GM12878 (cell line): Measurements from ENCODE around the gene ATN1. TPM values are rescaled to one million over a fixed set of nuclear protein-coding genes. Genes with fewer than 3 reads are reported as not detected.

Experiments
- BRCA1 ChIP-seq: IDR thresholded peaks from 2 replicates; pipeline ENCODE4 v1.6.1; 2011; ENCODE audit warnings: low read depth, low read length, improper control_type of control experiment
- CHD1 ChIP-seq: IDR thresholded peaks from 2 replicates; pipeline ENCODE4 v1.6.1; 2012; ENCODE audit warnings: low read depth, low read length, improper control_type of control experiment
- CHD2 ChIP-seq: IDR thresholded peaks from 2 replicates; pipeline ENCODE4 v1.6.1; 2011; ENCODE audit warnings: low read depth, low read length, improper control_type of control experiment, borderline replicate concordance
- CREM ChIP-seq: IDR thresholded peaks from 2 replicates; pipeline ENCODE4 v1.6.1; 2014; ENCODE audit warnings: antibody characterized with exemption, low read depth
- DPF2 ChIP-seq: fragments of 450-650 bp; IDR thresholded peaks from 2 replicates; pipeline ENCODE4 v1.6.1; 2017; ENCODE audit warnings: mild to moderate bottlenecking
- EP300 ChIP-seq, 2 experiments: fragments of 150-350 bp in 1 of 2; IDR thresholded peaks; 2 replicates each; pipeline ENCODE4 v1.6.1; 2011 to 2012; ENCODE audit warnings: low read depth in 2 of 2, low read length in 2 of 2, borderline replicate concordance in 1 of 2, improper control_type of control experiment in 1 of 2, inconsistent platforms in 1 of 2; ENCODE audit not compliant: control insufficient read depth in 1 of 2
- FOXM1 ChIP-seq: IDR thresholded peaks from 2 replicates; pipeline ENCODE4 v1.6.1; 2012; ENCODE audit warnings: low read depth, mild to moderate bottlenecking, inconsistent platforms, low read length, moderate library complexity
- HCFC1 ChIP-seq: fragments of 150-350 bp; IDR thresholded peaks from 2 replicates; pipeline ENCODE4 v1.6.1; 2014; ENCODE audit warnings: low read length
- KDM1A ChIP-seq: fragments of 200-600 bp; sonication (generic); IDR thresholded peaks from 2 replicates; pipeline ENCODE4 v1.6.1; 2016; ENCODE audit warnings: borderline replicate concordance
- MEF2B ChIP-seq: fragments of 450-650 bp; IDR thresholded peaks from 2 replicates; pipeline ENCODE4 v1.6.1; 2018; ENCODE audit warnings: mild to moderate bottlenecking, moderate library complexity; ENCODE audit not compliant: partially characterized antibody, poor library complexity, severe bottlenecking
- MYB ChIP-seq: fragments of 150-350 bp; IDR thresholded peaks from 2 replicates; pipeline ENCODE4 v1.6.1; 2014; ENCODE audit warnings: mild to moderate bottlenecking, low read depth, low read length, borderline replicate concordance
- NRF1 ChIP-seq: conservative IDR thresholded peaks from 2 replicates; pipeline ENCODE4 v1.6.1; 2011; ENCODE audit warnings: mild to moderate bottlenecking, low read depth, low read length, improper control_type of control experiment
- PAX5 ChIP-seq: IDR thresholded peaks from 2 replicates; pipeline ENCODE4 v1.6.1; 2011; ENCODE audit warnings: low read depth, low read length, borderline replicate concordance
- PML ChIP-seq: IDR thresholded peaks from 2 replicates; pipeline ENCODE4 v1.6.1; 2012; ENCODE audit warnings: low read length, inconsistent platforms
- POLR2AphosphoS2 ChIP-seq: IDR thresholded peaks from 2 replicates; pipeline ENCODE4 v1.6.1; 2011; ENCODE audit warnings: low read depth, mild to moderate bottlenecking, low read length, improper control_type of control experiment, moderate library complexity
- RAD21 ChIP-seq: IDR thresholded peaks from 2 replicates; pipeline ENCODE4 v1.6.1; 2011; ENCODE audit warnings: mild to moderate bottlenecking, low read depth, low read length, moderate library complexity; ENCODE audit not compliant: insufficient read depth
- STAT3 ChIP-seq: IDR thresholded peaks from 2 replicates; pipeline ENCODE4 v1.6.1; 2011; ENCODE audit warnings: low read depth, low read length, improper control_type of control experiment
- ZBTB4 ChIP-seq: fragments of 450-650 bp; formaldehyde crosslinking; IDR thresholded peaks from 2 replicates; pipeline ENCODE4 v1.4.0; 2022; ENCODE audit warnings: mild to moderate bottlenecking, moderate library complexity
- polyA plus RNA-seq, 11 experiments: library from polyadenylated mRNA; depleted of rRNA in 4 of 11; unstranded in 6 of 11; stranded (reverse) in 5 of 11; fragments of >200 nt; fragmentation: Nextera tagmentation in 4 of 11; fragmentation: Illumina TruSeq in 1 of 11; extraction: Ambion mirVana in 4 of 11; extraction: Trizol in 1 of 11; gene quantifications; 1 replicate in 1 of 11; 2 replicates in 10 of 11; pipeline versions ENCODE4 v1.2.1 to v1.2.3, GENCODE V29; 2011 to 2016; ENCODE audit warnings: inconsistent platforms in 2 of 11, missing spikeins in 2 of 11, low read depth in 1 of 11
- total RNA-seq, 4 experiments: library from RNA; depleted of rRNA in 3 of 4; stranded (reverse); fragments of >200 nt in 3 of 4; fragmentation: Illumina TruSeq in 1 of 4; extraction: Trizol in 1 of 4; gene quantifications; 2 replicates each; pipeline versions ENCODE4 v1.2.1 to v1.2.3, GENCODE V29; 2013 to 2021
- TF ChIP-seq, protein P1 (sequence below): IDR thresholded peaks from 2 replicates; pipeline ENCODE4 v1.6.1; 2012; ENCODE audit warnings: low read length, inconsistent platforms
- TF ChIP-seq, protein P2 (sequence below): fragments of 450-650 bp; IDR thresholded peaks from 2 replicates; pipeline ENCODE4 v1.6.1; 2016; ENCODE audit warnings: mild to moderate bottlenecking

ATN1 gene
- total and polyA plus RNA-seq, 10 of the 15 experiments (the other 5 are each of a cell fraction or from before 2014, with no cell fraction given), result 0.08 to 44.5 (median 5.0) TPM

DNA sequence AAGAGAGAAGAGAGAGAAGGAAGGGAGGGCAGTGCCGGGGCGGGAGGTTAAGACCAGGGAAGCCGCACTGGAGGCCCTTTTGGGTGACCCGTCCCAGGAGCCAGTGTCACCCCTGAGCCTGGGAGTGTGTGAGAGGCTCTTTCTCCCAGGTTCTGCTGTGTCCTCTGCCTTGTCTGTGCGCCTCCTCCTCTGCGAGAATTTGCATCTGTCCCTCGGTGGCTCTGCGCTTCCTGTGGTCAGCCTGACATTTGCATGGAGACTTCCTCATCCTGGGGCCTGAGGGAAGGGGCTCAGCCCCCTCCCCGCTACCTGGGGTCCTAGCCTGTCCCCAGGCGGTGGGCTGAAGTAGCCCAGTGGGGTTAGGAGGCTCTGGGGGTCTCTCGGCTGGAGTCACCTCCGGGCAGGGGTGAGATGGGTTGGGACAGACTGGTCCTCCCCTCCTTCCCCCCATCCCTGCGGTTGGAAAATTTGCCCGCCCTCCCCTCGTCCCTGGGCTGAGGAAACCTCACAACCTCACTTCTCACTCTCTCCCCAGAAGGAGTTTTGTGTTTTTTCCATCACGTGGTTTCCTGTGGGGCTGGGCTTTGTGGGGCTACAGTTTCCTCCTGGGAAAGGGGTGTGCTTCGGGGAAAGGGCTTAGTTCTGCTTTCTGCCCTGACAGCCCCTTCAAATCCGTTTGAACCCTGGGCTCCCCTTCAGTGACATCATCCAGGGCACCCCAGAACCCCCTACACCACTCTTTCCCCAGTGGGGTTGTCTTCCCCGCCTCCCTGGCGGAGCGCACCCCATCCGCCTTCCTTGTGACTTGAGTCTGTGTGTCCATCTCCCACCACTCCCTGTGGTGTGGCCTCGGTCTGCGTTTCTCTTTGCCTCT, 25.9 kb downstream of the ATN1 start (continued):
- TF ChIP-seq ZBTB4 (CRISPR knock-in tag) (no peak), PML (no peak), NRF1 (no peak; the same call in 1 of the 2 replicates), EP300 (IDR thresholded peaks at IDR 0.05; ENCODE audit: borderline replicate concordance in 1 of 2, control insufficient read depth in 1 of 2, low read depth in 2 of 2, low read length in 2 of 2) (peak; percentile 82 to 91), CREM (peak; percentile 71), PAX5 (peak; percentile 65), STAT3 (peak; percentile 34; the same call in 1 of the 2 replicates), CHD1 (no peak; the same call in 1 of the 2 replicates), RAD21 (no peak), MEF2B (peak; percentile 93), MYB (no peak; the same call in 1 of the 2 replicates), BRCA1 (no peak), KDM1A (no peak), DPF2 (peak; percentile 97), FOXM1 (no peak), POLR2AphosphoS2 (peak; percentile 98), HCFC1 (no peak), CHD2 (peak; percentile 12; the same call in 1 of the 2 replicates)
- TF ChIP-seq, protein P1, sequence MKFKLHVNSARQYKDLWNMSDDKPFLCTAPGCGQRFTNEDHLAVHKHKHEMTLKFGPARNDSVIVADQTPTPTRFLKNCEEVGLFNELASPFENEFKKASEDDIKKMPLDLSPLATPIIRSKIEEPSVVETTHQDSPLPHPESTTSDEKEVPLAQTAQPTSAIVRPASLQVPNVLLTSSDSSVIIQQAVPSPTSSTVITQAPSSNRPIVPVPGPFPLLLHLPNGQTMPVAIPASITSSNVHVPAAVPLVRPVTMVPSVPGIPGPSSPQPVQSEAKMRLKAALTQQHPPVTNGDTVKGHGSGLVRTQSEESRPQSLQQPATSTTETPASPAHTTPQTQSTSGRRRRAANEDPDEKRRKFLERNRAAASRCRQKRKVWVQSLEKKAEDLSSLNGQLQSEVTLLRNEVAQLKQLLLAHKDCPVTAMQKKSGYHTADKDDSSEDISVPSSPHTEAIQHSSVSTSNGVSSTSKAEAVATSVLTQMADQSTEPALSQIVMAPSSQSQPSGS, result no peak
- TF ChIP-seq, protein P2, sequence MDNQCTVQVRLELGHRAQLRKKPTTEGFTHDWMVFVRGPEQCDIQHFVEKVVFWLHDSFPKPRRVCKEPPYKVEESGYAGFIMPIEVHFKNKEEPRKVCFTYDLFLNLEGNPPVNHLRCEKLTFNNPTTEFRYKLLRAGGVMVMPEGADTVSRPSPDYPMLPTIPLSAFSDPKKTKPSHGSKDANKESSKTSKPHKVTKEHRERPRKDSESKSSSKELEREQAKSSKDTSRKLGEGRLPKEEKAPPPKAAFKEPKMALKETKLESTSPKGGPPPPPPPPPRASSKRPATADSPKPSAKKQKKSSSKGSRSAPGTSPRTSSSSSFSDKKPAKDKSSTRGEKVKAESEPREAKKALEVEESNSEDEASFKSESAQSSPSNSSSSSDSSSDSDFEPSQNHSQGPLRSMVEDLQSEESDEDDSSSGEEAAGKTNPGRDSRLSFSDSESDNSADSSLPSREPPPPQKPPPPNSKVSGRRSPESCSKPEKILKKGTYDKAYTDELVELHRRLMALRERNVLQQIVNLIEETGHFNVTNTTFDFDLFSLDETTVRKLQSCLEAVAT, result peak; percentile 96
